Lung microvascular endothelial cell (primary cell): Measurements from ENCODE around the gene LRIT1. TPM values are rescaled to one million over a fixed set of nuclear protein-coding genes. Genes with fewer than 3 reads are reported as not detected.

Experiments
- DNase-seq, 2 donors: peaks; one replicate each; pipeline versions ENCODE4 v3.0.0 to v3.0.0-alpha.2; 2010; ENCODE audit warnings: low read depth in 2 of 2
- total RNA-seq: library from RNA; depleted of rRNA; stranded (reverse); fragments of >200 nt; gene quantifications from 2 replicates; pipeline ENCODE4 v1.2.1, GENCODE V29; 2014

LRIT1 gene
- total RNA-seq, 1 donor from 2014 or later = not detected

- peak in 1 of 2 donors; percentile 29 for DNase-seq
Observed at GRCh38 chr10:84194424-84195043, 46.8 kb downstream of the LRIT1 start, which contains the start of gene CDHR1. CDHR1 (plus strand) TSS chr10:84194537; CDS start chr10:84194761, 224 bp downstream.

- no peak for DNase-seq
Observed at GRCh38 chr10:84193846-84194423, 47.4 kb downstream of the LRIT1 start.

GRCh38 chr10:84193327-84193726, 48.0 kb downstream of the LRIT1 start:
- DNase-seq = no peak

GRCh38 chr10:84191106-84191505, 50.2 kb downstream of the LRIT1 start:
- DNase-seq = no peak

GRCh38 chr10:84190621-84191020, 50.7 kb downstream of the LRIT1 start:
- no peak for DNase-seq

GRCh38 chr10:84188815-84189214, 52.5 kb downstream of the LRIT1 start:
- no peak for DNase-seq

- no peak for DNase-seq
Observed at GRCh38 chr10:84185526-84186175, 55.7 kb downstream of the LRIT1 start.

- no peak for DNase-seq
Observed at GRCh38 chr10:84184517-84184916, 56.8 kb downstream of the LRIT1 start.

GRCh38 chr10:84181631-84182030, 59.7 kb downstream of the LRIT1 start:
- no peak for DNase-seq

Other genes with a start within 250 kb of the LRIT1 start
- 154 and 173 TPM in 2 replicates for gene GHITM, start 102.0 kb downstream of the LRIT1 start, total RNA-seq
- not detected in 2 replicates for gene GPR15LG, start 67.7 kb downstream of the LRIT1 start, total RNA-seq
- gene CDHR1, start 47.0 kb downstream of the LRIT1 start, total RNA-seq = under 0.01 TPM in 2 replicates
- not detected in 2 replicates for gene LRIT2, start 16.0 kb downstream of the LRIT1 start, total RNA-seq
- gene RGR, start 3.5 kb upstream of the LRIT1 start, total RNA-seq = not detected in 2 replicates
- gene CCSER2, start 87.0 kb upstream of the LRIT1 start, total RNA-seq = 11.1 and 14.9 TPM in 2 replicates